GM15510 (cell line): ENCODE measurements around the gene ZSCAN4.
A peak's percentile ranks its signal among the peaks of the same experiment; 100 is the strongest.

ENCODE experiments used
- POLR2A ChIP-seq: IDR thresholded peaks from 3 replicates; pipeline ENCODE4 v1.6.1; 2011; ENCODE audit warnings: borderline replicate concordance; ENCODE audit not compliant: insufficient read length; ENCODE audit errors: extremely low read depth

The ZSCAN4 gene

GRCh38 chr19:57668635-57669034, at the start of gene ZSCAN4:
ZSCAN4 (plus strand) TSS chr19:57668935; CDS start chr19:57676146, 7,211 bp downstream.
- TF ChIP-seq POLR2A = no peak

DNA sequence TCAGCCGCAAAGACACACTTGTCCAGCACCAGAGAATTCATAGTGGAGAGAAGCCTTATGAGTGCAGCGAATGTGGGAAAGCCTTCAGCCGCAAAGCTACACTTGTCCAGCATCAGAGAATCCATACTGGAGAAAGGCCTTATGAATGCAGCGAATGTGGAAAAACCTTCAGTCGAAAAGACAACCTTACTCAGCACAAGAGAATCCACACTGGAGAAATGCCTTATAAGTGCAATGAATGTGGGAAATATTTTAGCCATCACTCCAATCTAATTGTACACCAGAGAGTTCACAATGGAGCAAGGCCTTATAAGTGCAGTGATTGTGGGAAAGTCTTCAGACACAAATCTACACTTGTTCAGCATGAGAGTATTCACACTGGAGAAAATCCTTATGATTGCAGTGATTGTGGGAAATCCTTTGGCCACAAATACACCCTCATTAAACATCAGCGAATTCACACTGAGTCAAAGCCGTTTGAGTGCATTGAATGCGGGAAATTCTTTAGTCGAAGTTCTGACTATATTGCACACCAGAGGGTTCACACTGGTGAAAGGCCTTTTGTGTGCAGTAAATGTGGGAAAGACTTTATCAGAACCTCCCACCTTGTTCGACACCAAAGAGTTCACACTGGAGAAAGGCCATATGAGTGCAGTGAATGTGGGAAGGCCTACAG, 47.9 kb upstream of the ZSCAN4 start:
- no peak for TF ChIP-seq POLR2A

DNA sequence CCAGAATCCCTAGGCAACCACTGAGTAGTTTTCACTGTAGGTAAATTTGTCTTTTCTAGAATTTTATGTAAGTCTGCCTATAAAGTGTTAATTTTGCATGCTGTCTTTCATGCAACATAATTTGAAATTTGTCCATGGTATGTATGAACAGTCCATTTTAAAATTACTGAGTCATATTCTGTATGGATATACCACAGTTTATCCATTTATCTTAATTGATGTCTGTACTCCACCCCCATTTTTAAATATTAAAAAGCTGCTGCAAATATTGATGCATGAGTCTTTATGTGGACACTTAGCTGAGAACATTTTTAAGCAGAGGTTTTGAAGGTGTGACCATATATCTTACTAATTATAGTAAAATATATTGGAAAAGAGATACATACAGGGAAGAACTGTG, 45.6 kb upstream of the ZSCAN4 start:
- TF ChIP-seq POLR2A = no peak

GRCh38 chr19:57632987-57633831, 35.5 kb upstream of the ZSCAN4 start, which contains the start of gene ZNF211:
ZNF211 (plus strand) TSS chr19:57633168; CDS start chr19:57633347, 179 bp downstream.
- peak; percentile 69 for TF ChIP-seq POLR2A

GRCh38 chr19:57633832-57634131, 35.0 kb upstream of the ZSCAN4 start:
- TF ChIP-seq POLR2A = no peak

DNA sequence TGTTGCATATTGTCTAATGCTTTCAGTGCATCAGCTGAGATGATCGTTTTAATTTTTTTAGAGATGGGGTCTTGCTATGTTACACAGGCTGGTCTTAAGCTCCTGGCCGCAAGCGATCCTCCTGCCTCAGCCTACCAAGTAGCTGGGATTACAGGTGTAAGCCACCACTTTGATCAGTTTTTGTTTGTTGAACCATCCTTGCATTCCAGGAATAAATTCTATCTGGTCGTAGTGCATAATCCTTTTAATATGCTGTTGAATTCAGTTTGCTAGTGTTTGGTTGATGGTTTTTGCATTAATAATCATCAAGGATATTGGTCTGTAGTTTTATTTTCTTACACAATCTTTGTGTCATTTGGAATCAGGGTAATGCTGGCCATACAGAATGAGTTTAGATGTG, 31.4 kb upstream of the ZSCAN4 start:
- TF ChIP-seq POLR2A = no peak

DNA sequence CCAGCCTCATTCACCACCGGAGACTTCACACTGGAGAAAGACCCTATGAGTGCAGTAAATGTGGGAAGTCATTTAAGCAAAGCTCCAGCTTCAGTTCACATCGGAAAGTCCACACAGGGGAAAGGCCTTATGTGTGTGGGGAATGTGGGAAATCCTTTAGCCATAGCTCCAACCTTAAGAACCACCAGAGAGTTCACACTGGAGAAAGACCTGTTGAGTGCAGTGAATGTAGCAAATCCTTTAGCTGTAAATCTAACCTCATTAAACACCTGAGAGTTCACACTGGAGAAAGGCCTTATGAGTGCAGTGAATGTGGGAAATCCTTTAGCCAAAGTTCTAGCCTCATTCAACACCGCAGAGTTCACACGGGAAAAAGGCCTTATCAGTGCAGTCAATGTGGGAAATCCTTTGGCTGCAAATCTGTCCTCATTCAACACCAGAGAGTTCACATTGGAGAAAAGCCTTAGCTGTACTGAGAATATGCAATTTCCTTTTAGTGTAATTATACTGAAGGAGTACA, 27.0 kb upstream of the ZSCAN4 start:
- no peak for TF ChIP-seq POLR2A

DNA sequence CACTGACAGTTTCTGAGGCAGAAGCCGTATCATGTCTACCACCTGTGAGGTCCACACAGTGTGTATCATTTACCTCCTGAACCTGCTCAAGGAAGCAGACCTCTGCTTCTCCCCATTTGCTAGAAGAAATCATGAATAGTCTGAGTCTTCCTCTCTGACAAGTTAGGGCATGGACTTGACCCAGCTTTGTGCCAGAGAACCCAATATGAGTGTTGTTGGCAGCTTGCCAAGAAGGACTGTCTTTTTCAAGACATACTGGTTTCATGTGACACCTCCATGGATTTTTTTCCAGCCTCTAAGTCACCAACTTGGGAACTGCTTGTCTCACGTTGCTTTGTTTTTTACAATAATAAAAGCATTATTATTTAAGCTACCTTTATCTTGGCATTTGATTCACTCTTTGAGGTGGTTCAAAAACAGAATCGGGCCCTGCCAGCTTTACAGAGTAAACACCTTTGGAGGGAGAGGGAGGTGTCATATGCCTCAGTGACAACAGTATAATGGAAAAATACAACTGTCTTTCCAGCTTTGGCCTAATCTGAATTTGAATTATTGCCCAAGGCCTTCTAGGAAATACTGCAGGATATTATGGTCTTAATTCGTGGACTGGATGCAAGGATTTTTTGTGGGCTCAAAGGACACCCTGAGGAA, 26.2 kb upstream of the ZSCAN4 start:
- TF ChIP-seq POLR2A = no peak

DNA sequence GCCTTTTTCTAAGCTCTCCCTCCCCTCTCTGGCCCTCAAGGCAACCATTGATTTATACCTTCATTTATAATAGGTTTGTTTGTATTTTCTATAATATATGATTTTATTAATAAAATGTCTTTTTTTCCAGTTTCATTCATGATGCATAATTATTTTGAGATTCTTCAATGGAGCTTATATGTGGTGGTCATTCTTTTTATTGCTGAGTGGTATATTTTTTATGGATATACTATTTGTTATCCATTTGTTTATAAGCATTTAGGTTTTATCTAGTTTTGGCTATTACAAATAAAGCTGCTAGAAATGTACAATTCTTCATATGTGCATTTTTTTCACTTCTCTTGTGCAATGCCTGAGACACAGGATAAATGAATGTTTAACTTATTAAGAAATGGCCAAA, 25.0 kb upstream of the ZSCAN4 start:
- TF ChIP-seq POLR2A = no peak

GRCh38 chr19:57648331-57649003, 20.3 kb upstream of the ZSCAN4 start:
- no peak for TF ChIP-seq POLR2A

DNA sequence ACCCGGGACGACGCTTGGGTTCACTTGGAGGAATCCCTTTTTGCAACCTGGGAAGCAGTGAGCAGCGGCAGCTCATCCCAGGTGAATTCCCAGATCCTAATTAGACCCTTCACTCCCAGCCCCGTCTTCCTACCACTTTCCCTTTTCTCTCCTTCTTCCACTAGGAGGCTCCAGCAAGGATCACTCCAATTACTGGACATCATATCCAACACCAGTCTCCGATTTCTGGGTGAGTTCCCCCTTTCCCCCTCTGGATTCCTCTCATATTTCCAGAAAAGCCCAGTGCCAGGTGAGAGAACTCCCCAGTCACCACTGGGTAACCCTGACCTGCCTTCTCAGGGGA, 17.1 kb upstream of the ZSCAN4 start:
- TF ChIP-seq POLR2A = no peak

DNA sequence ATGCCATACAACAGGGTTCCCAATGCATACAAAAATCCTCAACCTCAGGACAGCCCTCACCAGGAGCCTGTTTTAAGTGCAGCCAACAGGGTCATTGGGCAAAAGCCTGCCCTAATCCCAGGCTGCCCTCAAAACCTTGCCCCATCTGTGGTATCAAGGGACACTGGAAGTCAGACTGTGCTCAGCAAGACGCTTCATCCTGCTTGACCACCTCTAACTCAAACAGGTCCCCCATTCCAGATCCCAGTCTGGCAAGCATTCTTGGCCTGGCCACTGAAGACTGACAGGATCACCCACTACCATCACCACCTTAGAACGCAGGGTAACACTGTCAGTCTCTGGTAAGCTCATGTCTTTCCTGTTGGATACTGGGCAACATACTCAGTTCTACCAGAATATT, 15.0 kb upstream of the ZSCAN4 start:
- TF ChIP-seq POLR2A = no peak

DNA sequence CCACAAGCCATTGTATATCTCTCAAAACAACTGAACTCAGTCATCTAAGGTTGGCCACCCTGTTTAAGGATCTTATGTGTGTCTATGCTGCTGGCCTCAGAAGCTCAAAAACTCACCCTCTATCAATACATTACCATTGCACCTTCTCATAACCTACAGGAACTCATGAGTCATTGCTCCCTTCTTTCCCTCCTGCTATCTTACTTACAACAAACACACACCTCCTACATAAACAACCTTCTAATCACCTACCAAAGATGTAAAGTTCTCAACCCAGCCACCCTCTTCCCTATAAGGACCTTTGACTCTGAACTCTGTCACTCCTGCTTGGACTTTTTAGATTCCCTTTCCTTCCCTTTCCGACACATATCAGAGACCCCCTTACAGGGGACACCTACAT, 13.3 kb upstream of the ZSCAN4 start:
- no peak for TF ChIP-seq POLR2A

GRCh38 chr19:57656346-57656745, 12.4 kb upstream of the ZSCAN4 start:
- TF ChIP-seq POLR2A = no peak
